ENCODE results near the gene EML1.

- no peak for TF ChIP-seq CTCF (IDR thresholded peaks at IDR 0.05)
- TF ChIP-seq POLR2A (IDR thresholded peaks at IDR 0.05), result no peak
These were observed 24.1 kb downstream of the EML1 start for GRCh38 chr14:99817331-99817730.
